GM23248 (cell line): ENCODE data around the gene TACR1. TPM values are rescaled to one million over a fixed set of nuclear protein-coding genes. Genes with fewer than 3 reads are reported as not detected.
A peak's percentile ranks its signal among the peaks of the same experiment; 100 is the strongest.

Experiments used
- DNase-seq: peaks from one replicate; pipeline ENCODE4 v3.0.0-alpha.2; 2015
- H2AFZ ChIP-seq: fragments of 200-600 bp; sonication (generic); 2 replicates; pipeline ENCODE4 v1.6.1; 2016; ENCODE audit warnings: antibody characterized with exemption
- H3F3A ChIP-seq: fragments of 200-600 bp; sonication (generic); 2 replicates; pipeline ENCODE4 v1.6.1; 2016; ENCODE audit warnings: mild to moderate bottlenecking, antibody characterized with exemption, mixed run types; ENCODE audit not compliant: insufficient read depth
- H3K27ac ChIP-seq: fragments of 200-600 bp; sonication (generic); 2 replicates; pipeline ENCODE4 v1.5.1; 2016; ENCODE audit warnings: mild to moderate bottlenecking
- H3K27me3 ChIP-seq: fragments of 200-600 bp; sonication (generic); replicated peaks from 2 replicates; pipeline ENCODE4 v1.6.1; 2016; ENCODE audit warnings: mild to moderate bottlenecking; ENCODE audit not compliant: insufficient read depth
- H3K36me3 ChIP-seq: fragments of 200-600 bp; sonication (generic); 2 replicates; pipeline ENCODE4 v1.6.1; 2016; ENCODE audit warnings: low read depth, mild to moderate bottlenecking
- H3K4me1 ChIP-seq: fragments of 200-600 bp; sonication (generic); 2 replicates; pipeline ENCODE4 v1.6.1; 2016; ENCODE audit warnings: mild to moderate bottlenecking; ENCODE audit not compliant: insufficient read depth
- H3K4me2 ChIP-seq: fragments of 200-600 bp; sonication (generic); one replicate; pipeline ENCODE4 v1.6.1; 2016; ENCODE audit warnings: mild to moderate bottlenecking; ENCODE audit not compliant: unreplicated experiment
- H3K4me3 ChIP-seq: fragments of 200-600 bp; sonication (generic); 2 replicates; pipeline ENCODE4 v1.5.1; 2016; ENCODE audit warnings: mild to moderate bottlenecking
- H3K79me2 ChIP-seq: fragments of 200-600 bp; sonication (generic); 2 replicates; pipeline ENCODE4 v1.6.1; 2016; ENCODE audit warnings: mild to moderate bottlenecking; ENCODE audit not compliant: insufficient read depth
- H3K9ac ChIP-seq: fragments of 200-600 bp; sonication (generic); 2 replicates; pipeline ENCODE4 v1.6.1; 2016; ENCODE audit warnings: mild to moderate bottlenecking
- H3K9me2 ChIP-seq: fragments of 200-600 bp; sonication (generic); 2 replicates; pipeline ENCODE4 v1.6.1; 2016; ENCODE audit warnings: mixed run types, mild to moderate bottlenecking, moderate library complexity; ENCODE audit not compliant: insufficient read depth
- H3K9me3 ChIP-seq: fragments of 200-600 bp; sonication (generic); one replicate; pipeline ENCODE4 v1.6.1; 2017; ENCODE audit warnings: low read depth
- H4K20me1 ChIP-seq: fragments of 200-600 bp; sonication (generic); 2 replicates; pipeline ENCODE4 v1.6.0; 2016; ENCODE audit not compliant: insufficient read depth
- EZH2 ChIP-seq: fragments of 200-600 bp; sonication (generic); IDR thresholded peaks from 2 replicates; pipeline ENCODE4 v1.6.1; 2018; ENCODE audit warnings: antibody characterized with exemption, mild to moderate bottlenecking; ENCODE audit not compliant: insufficient read depth, poor library complexity, severe bottlenecking
- EZH2phosphoT487 ChIP-seq: fragments of 200-600 bp; sonication (generic); IDR thresholded peaks from 2 replicates; pipeline ENCODE4 v1.6.1; 2018; ENCODE audit warnings: antibody characterized with exemption, moderate library complexity, mild to moderate bottlenecking, low read depth; ENCODE audit not compliant: insufficient read depth
- WGBS, 2 experiments: methylation state at CpG; one replicate each; pipeline ENCODE4 v1.1.6; 2015 to 2017; ENCODE audit warnings: low lambda C conversion rate in 2 of 2, low coverage in 1 of 2; ENCODE audit errors: missing lambda C conversion rate in 2 of 2; 5-methylcytosine and 5-hydroxymethylcytosine counted together
- in situ Hi-C: fragments of 300-500 bp; cut with MboI; formaldehyde crosslinking; loops from 2 replicates; pipeline ENCODE4 v1.15.0; 2020
- polyA plus RNA-seq: library from polyadenylated mRNA; unstranded; fragments of >200 nt; fragmentation: Nextera tagmentation; extraction: Ambion mirVana; gene quantifications from 2 replicates; pipeline ENCODE4 v1.2.1, GENCODE V29; 2016
- total RNA-seq: library from RNA; depleted of rRNA; stranded (reverse); fragments of >200 nt; shearing (Covaris generic); gene quantifications from 2 replicates; pipeline ENCODE4 v1.2.3, GENCODE V29; 2014

The TACR1 gene
- total and polyA plus RNA-seq, 2 experiments from 2014 or later: 0.11 to 0.65 TPM

- Histone ChIP-seq H3K9ac (no peak overlapping the region), H3K4me1 (peaks cover 9% of the 10 kb centered on the region), H3K9me2 (no peaks in the 10 kb centered on the region), H3F3A (peaks cover 7% of the 10 kb centered on the region), H3K79me2 (no peaks in the 10 kb centered on the region), H2AFZ (no peak overlapping the region), H3K4me3 (no peak overlapping the region), H3K27me3 (no peaks in the 10 kb centered on the region), H3K4me2 (no peak overlapping the region), H3K9me3 (no peaks in the 10 kb centered on the region), H3K27ac (no peak overlapping the region), H3K36me3 (no peaks in the 10 kb centered on the region), H4K20me1 (no peaks in the 10 kb centered on the region)
- 84 to 85% methylated on average over 1 of the region's 1 CpG for WGBS, 2 experiments
- in situ Hi-C loops: no loop called here
- no peak for TF ChIP-seq EZH2phosphoT487
- no peak for TF ChIP-seq EZH2
- no peak for DNase-seq
Measured at GRCh38 chr2:75042823-75043222, 156.5 kb downstream of the TACR1 start.

GRCh38 chr2:75041731-75042600, 157.4 kb downstream of the TACR1 start:
- Histone ChIP-seq H3K4me2 (no peak overlapping the region), H3K27ac (no peak overlapping the region), H3K36me3 (no peaks in the 10 kb centered on the region), H3K79me2 (no peaks in the 10 kb centered on the region), H3K27me3 (no peaks in the 10 kb centered on the region), H3F3A (no peaks in the 10 kb centered on the region), H3K9ac (no peak overlapping the region), H3K4me3 (no peak overlapping the region), H3K9me3 (no peaks in the 10 kb centered on the region), H3K4me1 (peaks cover under 1% of the 10 kb centered on the region; the same call in 1 of the 2 replicates), H4K20me1 (no peaks in the 10 kb centered on the region), H2AFZ (peak overlapping the region; percentile 57), H3K9me2 (no peaks in the 10 kb centered on the region)
- WGBS, 2 experiments: 81 to 82% methylated on average over 7 of the region's 7 CpGs
- no peak for DNase-seq
- no peak for TF ChIP-seq EZH2phosphoT487
- no peak for TF ChIP-seq EZH2
- in situ Hi-C loops: no loop called here

- Histone ChIP-seq H3K9me2 (no peaks in the 10 kb centered on the region), H3K4me3 (no peak overlapping the region), H3F3A (no peaks in the 10 kb centered on the region), H4K20me1 (no peaks in the 10 kb centered on the region), H3K9ac (no peak overlapping the region), H3K79me2 (no peaks in the 10 kb centered on the region), H3K36me3 (no peaks in the 10 kb centered on the region), H2AFZ (peak overlapping the region; percentile 57), H3K27me3 (no peaks in the 10 kb centered on the region), H3K4me1 (no peaks in the 10 kb centered on the region), H3K9me3 (no peaks in the 10 kb centered on the region), H3K27ac (no peak overlapping the region), H3K4me2 (no peak overlapping the region)
- no peak for DNase-seq
- in situ Hi-C loops: no loop called here
- WGBS, 2 experiments: 53 to 58% methylated on average over 2 of the region's 2 CpGs
- TF ChIP-seq EZH2phosphoT487 (no peak), EZH2 (no peak)
Measured at GRCh38 chr2:75041226-75041625, 158.1 kb downstream of the TACR1 start.

GRCh38 chr2:75035444-75036353, 163.6 kb downstream of the TACR1 start:
- H3F3A ChIP-seq: no peaks in the 10 kb centered on the region
- 73 to 83% methylated on average over 3 of the region's 3 CpGs for WGBS, 2 experiments
- no peaks in the 10 kb centered on the region for H4K20me1 ChIP-seq
- no peaks in the 10 kb centered on the region for H3K79me2 ChIP-seq
- H2AFZ ChIP-seq: no peak overlapping the region
- no peaks in the 10 kb centered on the region for H3K27me3 ChIP-seq
- no peaks in the 10 kb centered on the region for H3K9me3 ChIP-seq
- DNase-seq: peak; percentile 23
- in situ Hi-C loops: no loop called here
- H3K9ac ChIP-seq: no peak overlapping the region
- no peak overlapping the region for H3K4me2 ChIP-seq
- TF ChIP-seq EZH2: no peak
- TF ChIP-seq EZH2phosphoT487: no peak
- H3K27ac ChIP-seq: no peak overlapping the region
- no peaks in the 10 kb centered on the region for H3K9me2 ChIP-seq
- H3K4me3 ChIP-seq: no peak overlapping the region
- H3K36me3 ChIP-seq: no peaks in the 10 kb centered on the region
- H3K4me1 ChIP-seq: no peaks in the 10 kb centered on the region
